SU-DHL-6 (cell line): Measurements from ENCODE around the gene SRSF1.

Experiments
- EZH2phosphoT487 ChIP-seq: fragments of 200-600 bp; sonication (generic), shearing (Covaris generic); conservative IDR thresholded peaks from 2 replicates; pipeline ENCODE4 v1.6.1; 2018; ENCODE audit warnings: mild to moderate bottlenecking, antibody characterized with exemption, low read length, moderate library complexity, mixed read lengths
- TF ChIP-seq, protein P1 (sequence below): fragments of 200-600 bp; sonication (generic); IDR thresholded peaks from one replicate; pipeline ENCODE4 v1.5.1; 2017; ENCODE audit warnings: antibody characterized with exemption, mild to moderate bottlenecking, low read length, moderate library complexity; ENCODE audit not compliant: insufficient read depth, poor library complexity, severe bottlenecking

DNA sequence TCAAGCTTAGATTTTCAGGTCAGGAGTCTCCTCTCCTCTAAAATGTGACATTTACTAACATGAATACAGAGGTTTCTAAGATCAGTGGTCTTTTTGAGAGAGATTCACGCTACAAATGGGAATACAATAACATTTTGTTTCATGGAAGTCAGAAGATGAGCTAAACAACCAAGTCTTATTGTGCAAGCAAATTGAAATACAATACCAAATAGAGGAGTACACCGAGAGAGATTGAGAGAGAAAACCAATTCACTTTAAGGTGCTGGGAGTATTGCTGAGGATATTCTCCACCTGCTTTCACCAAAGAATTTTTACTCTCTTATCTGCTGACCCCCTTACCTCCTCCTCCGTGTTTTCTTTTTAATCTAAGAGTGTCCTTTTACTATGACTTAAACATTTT lies 30.5 kb downstream of the SRSF1 start:
- TF ChIP-seq, protein P1, sequence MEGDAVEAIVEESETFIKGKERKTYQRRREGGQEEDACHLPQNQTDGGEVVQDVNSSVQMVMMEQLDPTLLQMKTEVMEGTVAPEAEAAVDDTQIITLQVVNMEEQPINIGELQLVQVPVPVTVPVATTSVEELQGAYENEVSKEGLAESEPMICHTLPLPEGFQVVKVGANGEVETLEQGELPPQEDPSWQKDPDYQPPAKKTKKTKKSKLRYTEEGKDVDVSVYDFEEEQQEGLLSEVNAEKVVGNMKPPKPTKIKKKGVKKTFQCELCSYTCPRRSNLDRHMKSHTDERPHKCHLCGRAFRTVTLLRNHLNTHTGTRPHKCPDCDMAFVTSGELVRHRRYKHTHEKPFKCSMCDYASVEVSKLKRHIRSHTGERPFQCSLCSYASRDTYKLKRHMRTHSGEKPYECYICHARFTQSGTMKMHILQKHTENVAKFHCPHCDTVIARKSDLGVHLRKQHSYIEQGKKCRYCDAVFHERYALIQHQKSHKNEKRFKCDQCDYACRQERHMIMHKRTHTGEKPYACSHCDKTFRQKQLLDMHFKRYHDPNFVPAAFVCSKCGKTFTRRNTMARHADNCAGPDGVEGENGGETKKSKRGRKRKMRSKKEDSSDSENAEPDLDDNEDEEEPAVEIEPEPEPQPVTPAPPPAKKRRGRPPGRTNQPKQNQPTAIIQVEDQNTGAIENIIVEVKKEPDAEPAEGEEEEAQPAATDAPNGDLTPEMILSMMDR, result no peak
- no peak for TF ChIP-seq EZH2phosphoT487
